Panc1 (cell line): Measurements from ENCODE around the gene FFAR1. TPM values are rescaled to one million over a fixed set of nuclear protein-coding genes. Genes with fewer than 3 reads are reported as not detected.

Experiments used
- ATAC-seq: fragments of 200-7000 bp; cut with Tn5 transposase; 2 replicates; pipeline ENCODE4 v1.9.1; 2020; ENCODE audit warnings: mild to moderate bottlenecking, moderate library complexity
- BruUV-seq: library from RNA; stranded (reverse); fragments of 400-500 nt; replicated peaks from 2 replicates; lab custom pipeline; 2021; lab: Mats Ljungman, UMichigan
- CTCF ChIA-PET: fragments of 300-600 bp; sonication (Branson Sonifier 250); formaldehyde crosslinking; loops from one replicate; lab custom pipeline; 2022; ENCODE audit warnings: antibody characterized with exemption; lab: Charles Lee
- POLR2A ChIA-PET: fragments of 300-600 bp; sonication (Branson Sonifier 250); formaldehyde crosslinking; loops from one replicate; lab custom pipeline; 2022; ENCODE audit warnings: antibody characterized with exemption; lab: Charles Lee
- DNase-seq: peaks from one replicate; pipeline ENCODE4 v3.0.0-alpha.2; 2010; ENCODE audit warnings: low read depth, low spot score
- H3K27ac ChIP-seq: 2 replicates; pipeline ENCODE4 v1.5.1; 2011; ENCODE audit warnings: mild to moderate bottlenecking, low read length, inconsistent platforms
- H3K27me3 ChIP-seq: fragments of 200-500 bp; sonication (Bioruptor generic); 2 replicates; pipeline ENCODE4 v1.6.0; 2014; ENCODE audit warnings: low read length, inconsistent platforms; ENCODE audit not compliant: control insufficient read depth, insufficient read depth
- H3K36me3 ChIP-seq: fragments of 200-500 bp; sonication (Bioruptor generic); 2 replicates; pipeline ENCODE4 v1.5.1; 2014; ENCODE audit warnings: inconsistent platforms, mild to moderate bottlenecking, low read length, moderate library complexity; ENCODE audit not compliant: control insufficient read depth, insufficient read depth
- H3K4me1 ChIP-seq: 2 replicates; pipeline ENCODE4 v1.5.1; 2011; ENCODE audit warnings: inconsistent platforms, mild to moderate bottlenecking, low read length, moderate library complexity; ENCODE audit not compliant: control insufficient read depth, insufficient read depth
- H3K4me3 ChIP-seq, 2 experiments: 2 replicates each; pipeline ENCODE4 v1.5.1; 2011 to 2012; ENCODE audit warnings: low read depth in 2 of 2, low read length in 2 of 2, mild to moderate bottlenecking in 2 of 2, inconsistent platforms in 1 of 2, moderate library complexity in 1 of 2
- H3K9me3 ChIP-seq: fragments of 200-500 bp; sonication (Bioruptor generic); 2 replicates; pipeline ENCODE4 v1.5.1; 2014; ENCODE audit warnings: low read depth, mild to moderate bottlenecking, inconsistent platforms, low read length, moderate library complexity; ENCODE audit not compliant: control insufficient read depth, insufficient read depth
- CTCF ChIP-seq: fragments of 450-650 bp; IDR thresholded peaks from 2 replicates; pipeline ENCODE4 v1.5.1; 2017; ENCODE audit warnings: mild to moderate bottlenecking
- POLR2AphosphoS5 ChIP-seq: IDR thresholded peaks from 2 replicates; pipeline ENCODE4 v1.6.1; 2012; ENCODE audit warnings: mild to moderate bottlenecking, low read depth, low read length, moderate library complexity
- REST ChIP-seq, 2 experiments: IDR thresholded peaks; 2 replicates each; pipeline ENCODE4 v1.6.1; 2011 to 2012; ENCODE audit warnings: low read depth in 2 of 2, control low read depth in 1 of 2, low read length in 1 of 2, mild to moderate bottlenecking in 1 of 2, moderate library complexity in 1 of 2; ENCODE audit not compliant: insufficient read depth in 1 of 2
- SIN3A ChIP-seq: IDR thresholded peaks from 2 replicates; pipeline ENCODE4 v1.6.1; 2012; ENCODE audit warnings: low read depth, mild to moderate bottlenecking, low read length, moderate library complexity, borderline replicate concordance; ENCODE audit not compliant: insufficient read depth
- TCF7L2 ChIP-seq: IDR thresholded peaks from 2 replicates; pipeline ENCODE4 v1.6.1; 2011; ENCODE audit warnings: mild to moderate bottlenecking, low read depth, low read length, inconsistent platforms
- in situ Hi-C: cut with HindIII; loops from 2 replicates; pipeline ENCODE4 v1.10.0; 2016; ENCODE audit warnings: low sequenced_read_pairs, low pct_unique_long_range_greater_than_20kb
- intact Hi-C: fragments of 100-400 bp; cut with micrococcal nuclease; formaldehyde crosslinking; loops from one replicate; pipeline ENCODE4 v1.10.0; 2022; ENCODE audit not compliant: unreplicated experiment
- total RNA-seq: library from RNA; stranded (reverse); gene quantifications from one replicate; pipeline ENCODE4 v1.2.1, GENCODE V29; 2021; ENCODE audit not compliant: unreplicated experiment

The FFAR1 gene
- total RNA-seq, 1 experiment from 2014 or later = not detected

GRCh38 chr19:35392742-35393715, 45.3 kb downstream of the FFAR1 start:
- in situ Hi-C loops = no loop called here
- Histone ChIP-seq H3K9me3 (no peaks in the 10 kb centered on the region), H3K27ac (no peak overlapping the region), H3K4me1 (no peaks in the 10 kb centered on the region), H3K27me3 (no peaks in the 10 kb centered on the region), H3K4me3 (no peak overlapping the region), H3K36me3 (no peaks in the 10 kb centered on the region)
- BruUV-seq = no TSS peak
- DNase-seq (no peak), ATAC-seq (no peak)
- TF ChIP-seq TCF7L2 = no peak
- no peak for TF ChIP-seq REST (IDR thresholded peaks at IDR 0.05; ENCODE audit: insufficient read depth in 1 of 2, low read depth in 2 of 2, low read length in 1 of 2)
- TF ChIP-seq POLR2AphosphoS5 = no peak
- TF ChIP-seq SIN3A = no peak
- no peak for TF ChIP-seq CTCF
- intact Hi-C loops = no loop called here
- ChIA-PET POLR2A (no interaction called here), CTCF (interaction anchor here (0.5 kb wide), 1 partner anchor 14 kb away, joined by 3 read pairs; no protein-coding TSS in a partner anchor)

GRCh38 chr19:35395382-35396199, 47.9 kb downstream of the FFAR1 start:
- DNase-seq (no peak), ATAC-seq (peak; percentile 84)
- no peaks in the 10 kb centered on the region for H3K27me3 ChIP-seq
- TF ChIP-seq CTCF (no peak), SIN3A (no peak), REST (IDR thresholded peaks at IDR 0.05; ENCODE audit: insufficient read depth in 1 of 2, low read depth in 2 of 2, low read length in 1 of 2) (no peak), TCF7L2 (no peak), POLR2AphosphoS5 (no peak)
- no TSS peak for BruUV-seq
- H3K9me3 ChIP-seq = no peaks in the 10 kb centered on the region
- ChIA-PET POLR2A (no interaction called here), CTCF (no interaction called here)
- intact Hi-C loops = no loop called here
- no peaks in the 10 kb centered on the region for H3K4me1 ChIP-seq
- H3K27ac ChIP-seq = no peak overlapping the region
- no peaks in the 10 kb centered on the region for H3K36me3 ChIP-seq
- in situ Hi-C loops = no loop called here
- no peak overlapping the region for H3K4me3 ChIP-seq
